GM18498 (cell line): ENCODE measurements around the gene CA6.
"Not testable (repeated sequence)": the region's sequence is repeated elsewhere in the genome, so short reads cannot be mapped to it uniquely, and the experiment has no call there.

Experiments used
- ATAC-seq: cut with Tn5 transposase; IDR thresholded peaks from one replicate; pipeline ENCODE4 v1.9.1; 2021; ENCODE audit warnings: mild to moderate bottlenecking, moderate library complexity; ENCODE audit not compliant: unreplicated experiment

CA6 gene

DNA sequence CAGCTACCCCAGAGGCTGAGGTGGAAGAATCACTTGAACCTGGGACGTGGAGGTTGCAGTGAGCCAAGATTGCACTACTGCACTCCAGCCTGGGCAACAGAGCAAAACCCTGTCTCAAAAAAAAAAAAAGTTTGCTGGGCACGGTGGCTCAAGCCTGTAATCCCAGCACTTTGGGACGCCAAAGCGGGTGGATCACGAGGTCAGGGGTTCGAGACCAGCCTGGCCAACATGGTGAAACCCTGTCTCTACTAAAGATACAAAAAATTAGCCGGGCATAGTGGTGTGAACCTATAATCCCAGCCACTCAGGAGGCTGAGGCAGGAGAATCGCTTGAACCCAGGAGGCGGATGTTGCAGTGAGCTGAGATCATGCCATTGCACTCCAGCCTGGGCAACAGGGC, 23.2 kb downstream of the CA6 start:
- ATAC-seq = not testable (repeated sequence)

DNA sequence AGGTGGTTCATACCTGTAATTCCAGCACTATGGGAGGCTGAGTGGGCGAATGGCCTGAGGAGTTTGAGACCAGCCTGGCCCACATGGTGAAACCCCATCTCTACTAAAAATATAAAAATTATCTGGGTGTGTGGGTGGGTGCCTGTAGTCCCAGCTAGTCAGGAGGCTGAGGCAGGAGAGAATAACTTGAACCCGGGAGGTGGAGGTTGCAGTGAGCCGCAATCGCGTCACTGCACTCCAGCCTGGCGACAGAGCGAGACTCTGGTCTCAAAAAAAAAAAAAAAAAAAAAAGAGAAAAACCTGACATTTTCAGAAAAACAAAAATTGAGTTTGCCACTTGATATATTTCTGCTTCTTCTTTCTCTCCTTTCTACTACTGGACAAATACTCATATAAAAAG, 24.3 kb downstream of the CA6 start:
- no peak for ATAC-seq

- no peak for ATAC-seq
Measured at GRCh38 chr1:8970870-8971337, 25.2 kb downstream of the CA6 start.

DNA sequence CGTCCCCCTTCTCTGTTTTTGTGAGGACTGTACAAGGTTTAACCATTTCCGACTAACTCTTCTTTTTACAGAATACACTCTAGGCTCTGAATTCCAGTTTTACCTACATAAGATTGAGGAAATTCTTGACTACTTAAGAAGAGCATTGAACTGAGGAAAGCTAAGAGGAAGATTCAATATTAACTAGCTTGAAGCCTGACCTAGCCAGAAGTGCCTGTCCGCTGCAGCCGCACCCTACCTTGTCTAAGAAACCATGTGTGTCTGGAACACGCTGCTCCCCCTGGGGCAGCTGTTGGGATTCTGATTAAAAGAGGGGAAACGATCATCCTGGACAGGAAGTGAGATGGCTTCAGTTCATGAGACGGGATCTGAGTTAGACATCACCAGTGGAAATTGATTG, 28.9 kb downstream of the CA6 start:
- no peak for ATAC-seq

DNA sequence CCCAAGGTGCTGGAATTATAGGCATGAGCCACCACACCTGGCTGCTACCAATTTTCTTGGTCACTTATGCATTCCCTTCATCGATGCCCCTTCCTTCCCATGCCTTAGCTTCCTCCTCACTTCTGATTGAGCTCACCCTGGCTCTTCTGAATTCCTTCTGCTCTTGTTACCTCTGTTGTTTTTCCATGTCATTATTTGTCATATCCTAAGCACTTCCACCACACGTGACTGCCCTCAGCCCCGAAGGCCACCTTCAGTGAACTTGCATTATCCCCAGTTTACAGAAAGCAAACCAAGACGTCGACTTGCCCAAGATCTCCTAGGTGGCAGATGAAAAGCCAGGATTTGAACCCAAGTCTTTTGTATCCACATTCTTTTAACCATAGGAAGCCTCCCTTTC, 30.7 kb downstream of the CA6 start:
- no peak for ATAC-seq

DNA sequence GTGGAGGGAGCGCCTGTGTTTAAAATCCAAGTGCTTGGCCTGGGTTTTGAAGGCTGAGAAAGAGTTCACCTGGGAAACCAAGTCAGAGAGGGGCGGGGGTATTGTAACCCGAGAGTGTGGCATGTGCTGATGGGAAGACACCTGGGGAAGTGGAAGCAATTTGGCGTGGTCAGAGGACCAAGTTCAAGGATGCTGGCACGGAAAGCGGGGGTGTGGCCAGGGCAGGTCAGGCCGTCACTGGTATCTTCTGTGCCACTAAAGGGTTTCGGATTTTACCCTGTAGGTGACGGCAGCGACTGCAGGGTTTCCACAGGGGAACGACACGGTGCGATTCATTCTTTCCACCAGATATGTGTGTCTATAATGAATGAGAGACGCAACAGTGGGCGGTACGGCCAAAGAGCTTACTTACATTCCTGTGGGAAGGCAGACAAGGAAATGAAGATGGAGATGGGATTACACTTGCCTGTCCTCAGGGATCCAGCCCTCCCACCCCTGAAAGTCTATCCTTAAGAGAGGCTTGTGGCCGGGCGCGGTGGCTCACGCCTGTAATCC, 31.3 kb downstream of the CA6 start:
- no peak for ATAC-seq

DNA sequence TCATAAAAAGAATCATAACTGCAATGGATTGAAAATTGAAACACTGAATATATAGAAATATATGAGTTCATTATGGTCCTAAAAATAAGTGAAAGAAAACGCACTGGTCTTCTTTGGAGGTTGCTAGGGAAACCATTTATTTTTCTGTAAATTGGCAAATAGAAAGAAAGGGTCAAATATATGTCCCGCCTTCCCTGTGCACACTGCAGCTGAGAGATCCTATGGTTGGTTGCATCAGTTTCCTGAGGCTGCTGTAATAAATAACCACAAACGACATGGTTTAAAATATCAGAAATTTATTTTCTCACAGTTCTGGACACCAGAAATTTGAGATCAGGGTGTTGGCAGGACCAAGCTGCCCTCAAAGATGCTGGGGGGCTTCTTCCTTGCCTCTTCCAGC, 35.0 kb downstream of the CA6 start:
- ATAC-seq = no peak

GRCh38 chr1:8981169-8981568, 35.5 kb downstream of the CA6 start:
- ATAC-seq = no peak

DNA sequence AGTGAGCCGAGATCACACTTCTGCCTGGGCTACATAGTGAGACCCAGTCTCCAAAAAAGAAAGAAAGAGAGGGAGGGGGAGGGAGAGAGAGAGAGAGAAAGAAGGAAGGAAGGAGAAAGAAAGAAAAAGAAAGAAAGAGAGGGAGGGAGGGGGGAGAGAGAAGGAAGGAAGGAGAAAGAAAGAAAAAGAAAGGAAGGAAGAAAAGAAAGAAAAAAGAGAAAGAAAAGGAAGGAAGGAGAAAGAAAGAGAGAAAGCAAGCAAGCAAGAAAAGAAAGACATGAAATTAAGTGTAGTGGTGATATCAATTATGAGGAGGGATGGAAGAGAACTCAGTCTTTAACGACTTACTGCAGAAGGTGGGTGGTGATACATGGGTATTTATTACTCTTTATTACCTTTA, 38.5 kb downstream of the CA6 start:
- ATAC-seq = no peak

DNA sequence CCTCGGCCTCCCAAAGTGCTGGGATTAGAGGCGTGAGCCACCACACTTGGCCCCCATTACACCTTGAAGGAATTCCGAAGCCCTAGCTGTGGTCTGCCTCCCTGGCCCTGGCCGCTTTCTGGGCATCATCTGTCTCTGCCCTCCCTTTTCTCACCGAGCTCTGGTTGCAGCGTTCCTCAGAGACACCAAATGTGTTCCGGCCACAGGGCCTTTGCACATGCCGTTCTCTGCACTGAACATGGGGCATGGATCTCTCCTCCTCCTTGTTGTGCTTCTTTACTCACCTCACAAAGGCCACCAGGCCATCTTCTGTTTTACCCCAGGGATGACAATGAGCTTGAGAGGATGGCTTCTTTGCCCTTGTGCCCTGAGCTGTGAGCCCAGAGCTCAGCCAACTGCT, 39.3 kb downstream of the CA6 start:
- ATAC-seq = no peak

GRCh38 chr1:8985915-8986813, 40.5 kb downstream of the CA6 start:
- ATAC-seq = no peak

- ATAC-seq = no peak
Measured at GRCh38 chr1:8986814-8987190, 41.1 kb downstream of the CA6 start.

DNA sequence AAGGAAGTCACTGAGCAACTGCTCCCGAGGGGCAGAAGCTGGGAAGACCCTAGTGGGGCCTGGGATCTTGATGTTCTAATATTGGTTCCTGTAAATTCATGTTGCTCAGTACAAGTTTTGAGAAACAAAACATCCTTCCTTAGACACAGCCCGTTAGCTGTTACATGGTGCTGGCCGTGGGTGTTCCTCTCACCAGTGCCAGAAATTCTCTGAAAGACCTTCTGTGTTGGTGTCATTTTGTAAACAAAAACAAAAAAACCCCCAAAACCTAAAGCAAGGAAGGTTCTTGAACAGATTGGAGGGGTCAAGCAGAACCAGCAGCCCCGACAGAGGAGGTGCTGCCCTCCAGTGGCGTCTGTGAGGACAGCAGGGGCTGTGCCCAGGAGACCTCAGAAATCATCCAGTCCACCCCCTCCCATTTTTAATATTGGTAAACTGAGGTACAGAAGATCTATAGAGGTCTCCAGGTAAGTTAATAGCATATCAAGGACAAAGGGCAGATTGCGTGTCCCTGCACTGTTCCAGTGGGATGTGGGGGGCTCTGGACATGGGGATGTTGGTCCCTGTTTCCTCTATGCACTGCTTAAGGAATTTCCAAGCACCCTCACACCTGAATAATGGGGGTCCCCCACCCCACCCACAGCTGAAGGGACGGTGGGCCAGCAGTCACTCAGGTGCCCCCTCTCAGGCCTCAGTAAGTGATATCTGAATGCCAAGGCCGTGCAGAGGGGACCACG, 42.4 kb downstream of the CA6 start:
- no peak for ATAC-seq

DNA sequence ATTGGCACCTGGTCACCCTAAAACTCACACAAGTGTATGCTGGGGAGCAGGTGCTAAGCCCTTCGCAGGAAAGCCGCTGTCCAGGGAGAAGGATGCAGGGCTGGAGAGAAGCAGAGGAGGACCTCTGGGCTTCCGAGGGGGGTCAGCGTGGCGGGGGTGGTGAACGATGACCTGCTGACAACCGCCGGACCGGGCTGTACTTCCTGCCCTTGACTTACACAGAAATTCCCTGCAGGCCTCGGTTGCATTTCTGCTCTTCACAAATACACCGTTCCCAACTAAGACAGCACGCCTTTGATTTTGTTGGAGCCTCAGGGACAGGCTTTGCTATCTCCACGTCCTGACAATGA, 42.9 kb downstream of the CA6 start:
- no peak for ATAC-seq

DNA sequence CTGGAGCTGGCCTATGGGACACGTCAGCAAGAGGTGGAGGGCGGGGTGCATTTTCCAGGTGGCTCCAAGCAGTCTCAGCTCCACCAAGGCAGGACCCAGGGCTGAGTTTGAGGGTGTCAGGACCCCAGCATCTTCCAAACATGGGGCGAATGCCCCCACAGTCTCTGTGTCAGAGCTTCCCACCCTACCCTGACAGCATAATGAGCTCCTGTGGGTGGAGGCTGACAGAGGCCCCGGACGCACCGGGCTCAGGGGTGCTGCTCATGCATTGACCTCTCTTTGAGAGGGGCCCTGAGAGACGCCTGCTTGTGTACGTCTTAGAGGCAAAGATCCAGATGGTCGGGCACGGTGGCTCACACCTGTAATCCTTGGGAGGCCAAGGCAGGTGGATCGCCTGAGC, 43.4 kb downstream of the CA6 start:
- ATAC-seq = no peak

- ATAC-seq = no peak
Measured at GRCh38 chr1:8989821-8990220, 44.2 kb downstream of the CA6 start.

- ATAC-seq = no peak
Measured at GRCh38 chr1:8992936-8993687, 47.4 kb downstream of the CA6 start.

- ATAC-seq = not testable (repeated sequence)
Measured at GRCh38 chr1:8993962-8994675, 48.5 kb downstream of the CA6 start.

- not testable (repeated sequence) for ATAC-seq
Measured at GRCh38 chr1:9001534-9002214, 56.0 kb downstream of the CA6 start.

DNA sequence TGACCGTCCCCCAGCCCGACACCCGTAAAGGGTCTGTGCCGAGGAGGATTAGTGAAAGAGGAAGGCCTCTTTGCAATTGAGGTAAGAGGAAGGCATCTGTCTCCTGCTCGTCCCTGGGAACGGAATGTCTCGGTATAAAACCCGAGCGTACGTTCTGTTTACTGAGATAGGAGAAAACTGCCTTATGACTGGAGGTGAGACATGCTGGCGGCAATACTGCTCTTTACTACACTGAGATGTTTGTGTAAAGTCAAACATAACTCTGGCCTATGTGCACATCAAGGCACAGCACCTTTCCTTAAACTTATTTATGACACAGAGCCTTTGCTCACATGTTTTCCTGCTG, 56.5 kb downstream of the CA6 start:
- ATAC-seq = not testable (repeated sequence)
